Right atrium auricular region (tissue), 2 donors: ENCODE results near the gene FN3KRP. TPM values are rescaled to one million over a fixed set of nuclear protein-coding genes. Genes with fewer than 3 reads are reported as not detected.

Experiments used
- DNase-seq: peaks from one replicate; pipeline ENCODE4 v3.0.0-alpha.2; 2019; ENCODE audit warnings: low spot score
- H3K27ac ChIP-seq, 2 donors: fragments of 200-600 bp; sonication (generic); 1 replicate in 1 of 2; 2 replicates in 1 of 2; pipeline ENCODE4 v1.5.1; 2016 to 2019
- H3K27me3 ChIP-seq, 2 donors: fragments of 200-600 bp; sonication (generic); one replicate each; pipeline versions ENCODE4 v1.5.1 to v1.6.0; 2017 to 2019
- H3K36me3 ChIP-seq: fragments of 200-600 bp; sonication (generic); one replicate; pipeline ENCODE4 v1.5.1; 2016
- H3K4me1 ChIP-seq, 2 donors: fragments of 200-600 bp; sonication (generic); one replicate each; pipeline versions ENCODE4 v1.5.1 to v1.6.0; 2017 to 2019
- H3K4me3 ChIP-seq, 2 donors: fragments of 200-600 bp; sonication (generic); 1 replicate in 1 of 2; 2 replicates in 1 of 2; pipeline ENCODE4 v1.5.1; 2017 to 2019; ENCODE audit warnings: mild to moderate bottlenecking in 1 of 2, moderate library complexity in 1 of 2
- H3K9me3 ChIP-seq, 2 donors: fragments of 200-600 bp; sonication (generic); one replicate each; pipeline ENCODE4 v1.5.1; 2019
- total RNA-seq, 2 donors: library from RNA; depleted of rRNA; stranded (reverse); fragments of >200 nt; gene quantifications; one replicate each; pipeline ENCODE4 v1.1.0, GENCODE V29; 2016
- TF ChIP-seq, protein P1 (sequence below), 2 donors: fragments of 200-600 bp; sonication (generic); IDR thresholded peaks; one replicate each; pipeline ENCODE4 v1.5.1; 2019; ENCODE audit warnings: antibody characterized with exemption in 2 of 2

Gene FN3KRP
- total RNA-seq, 2 donors from 2014 or later: 6.1 TPM

DNA sequence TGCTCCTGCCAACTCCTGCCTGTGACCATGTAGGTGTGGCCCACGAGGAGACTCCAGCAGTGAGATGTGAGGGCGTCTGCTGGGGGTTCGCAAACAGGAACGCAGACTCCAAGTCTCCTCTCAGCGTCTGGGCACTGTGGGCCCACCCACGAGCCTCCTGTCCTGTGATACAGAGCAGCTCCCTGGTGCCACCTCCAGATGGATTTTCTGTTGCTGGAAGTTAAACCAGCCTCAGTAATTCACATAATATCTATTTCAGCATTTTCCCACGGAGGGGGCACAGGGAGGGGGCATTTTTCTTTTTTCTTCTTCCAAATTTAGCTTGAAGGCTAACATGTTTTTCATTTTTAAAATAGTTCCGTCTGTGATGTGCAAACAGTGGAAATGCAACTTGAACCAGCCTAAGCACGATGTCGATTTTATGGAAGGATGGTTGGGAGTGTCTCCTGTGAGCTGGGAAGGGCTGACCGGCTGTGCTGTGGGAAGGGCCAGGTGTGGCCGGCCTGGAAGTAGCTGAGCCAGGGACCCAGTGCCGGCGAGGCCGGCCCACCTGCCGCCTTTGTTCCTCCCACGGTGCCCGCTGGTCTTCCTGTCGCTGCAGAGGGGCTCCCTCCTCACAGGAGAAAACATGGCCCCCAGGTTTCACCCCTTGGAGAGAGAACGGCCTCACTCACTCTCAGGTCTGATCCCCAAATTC is 14.1 kb upstream of the FN3KRP start:
- Histone ChIP-seq H3K27me3 (no peaks in the 10 kb centered on the region), H3K4me3 (no peak overlapping the region), H3K27ac (no peak overlapping the region), H3K36me3 (no peaks in the 10 kb centered on the region), H3K4me1 (peaks cover 0 to 14% of the 10 kb centered on the region in 2 donors), H3K9me3 (no peaks in the 10 kb centered on the region)
- no peak for DNase-seq
- TF ChIP-seq, protein P1, sequence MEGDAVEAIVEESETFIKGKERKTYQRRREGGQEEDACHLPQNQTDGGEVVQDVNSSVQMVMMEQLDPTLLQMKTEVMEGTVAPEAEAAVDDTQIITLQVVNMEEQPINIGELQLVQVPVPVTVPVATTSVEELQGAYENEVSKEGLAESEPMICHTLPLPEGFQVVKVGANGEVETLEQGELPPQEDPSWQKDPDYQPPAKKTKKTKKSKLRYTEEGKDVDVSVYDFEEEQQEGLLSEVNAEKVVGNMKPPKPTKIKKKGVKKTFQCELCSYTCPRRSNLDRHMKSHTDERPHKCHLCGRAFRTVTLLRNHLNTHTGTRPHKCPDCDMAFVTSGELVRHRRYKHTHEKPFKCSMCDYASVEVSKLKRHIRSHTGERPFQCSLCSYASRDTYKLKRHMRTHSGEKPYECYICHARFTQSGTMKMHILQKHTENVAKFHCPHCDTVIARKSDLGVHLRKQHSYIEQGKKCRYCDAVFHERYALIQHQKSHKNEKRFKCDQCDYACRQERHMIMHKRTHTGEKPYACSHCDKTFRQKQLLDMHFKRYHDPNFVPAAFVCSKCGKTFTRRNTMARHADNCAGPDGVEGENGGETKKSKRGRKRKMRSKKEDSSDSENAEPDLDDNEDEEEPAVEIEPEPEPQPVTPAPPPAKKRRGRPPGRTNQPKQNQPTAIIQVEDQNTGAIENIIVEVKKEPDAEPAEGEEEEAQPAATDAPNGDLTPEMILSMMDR (IDR thresholded peaks at IDR 0.05): no peak

DNA sequence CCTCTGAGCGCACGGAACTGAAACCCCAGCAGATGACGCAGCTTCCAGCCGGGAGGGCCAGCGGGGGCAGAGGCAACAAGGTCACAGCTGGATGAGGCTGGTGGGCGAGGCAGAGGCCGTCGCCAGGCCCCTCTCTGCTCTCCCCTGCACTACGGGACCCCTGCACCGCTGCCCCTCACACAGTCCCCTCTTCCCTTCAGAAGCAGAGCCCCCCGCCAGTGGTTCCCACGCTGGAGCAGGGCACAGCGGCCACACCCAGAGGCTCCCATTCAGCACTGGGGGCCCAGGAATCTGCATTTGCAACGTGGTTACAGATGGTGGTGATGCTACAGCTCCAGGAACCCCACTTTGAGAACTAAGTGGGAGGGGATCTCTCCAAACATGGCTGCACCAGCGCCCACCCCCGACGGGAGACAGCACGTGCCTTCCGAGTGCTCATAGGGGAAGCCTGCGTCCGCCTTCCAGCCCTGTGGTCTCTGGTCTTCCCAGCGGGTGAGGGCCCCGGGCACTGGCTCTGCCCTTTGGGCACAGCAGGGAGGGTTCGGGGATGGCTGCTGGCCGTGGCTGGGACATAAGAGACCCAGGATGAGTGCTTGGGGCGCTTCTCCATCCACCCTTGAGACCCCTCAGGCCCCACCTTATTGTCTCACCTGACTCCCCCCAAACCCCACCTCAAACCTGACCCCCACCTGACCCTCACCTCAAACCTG is 13.3 kb upstream of the FN3KRP start:
- no peaks in the 10 kb centered on the region for H3K9me3 ChIP-seq

DNA sequence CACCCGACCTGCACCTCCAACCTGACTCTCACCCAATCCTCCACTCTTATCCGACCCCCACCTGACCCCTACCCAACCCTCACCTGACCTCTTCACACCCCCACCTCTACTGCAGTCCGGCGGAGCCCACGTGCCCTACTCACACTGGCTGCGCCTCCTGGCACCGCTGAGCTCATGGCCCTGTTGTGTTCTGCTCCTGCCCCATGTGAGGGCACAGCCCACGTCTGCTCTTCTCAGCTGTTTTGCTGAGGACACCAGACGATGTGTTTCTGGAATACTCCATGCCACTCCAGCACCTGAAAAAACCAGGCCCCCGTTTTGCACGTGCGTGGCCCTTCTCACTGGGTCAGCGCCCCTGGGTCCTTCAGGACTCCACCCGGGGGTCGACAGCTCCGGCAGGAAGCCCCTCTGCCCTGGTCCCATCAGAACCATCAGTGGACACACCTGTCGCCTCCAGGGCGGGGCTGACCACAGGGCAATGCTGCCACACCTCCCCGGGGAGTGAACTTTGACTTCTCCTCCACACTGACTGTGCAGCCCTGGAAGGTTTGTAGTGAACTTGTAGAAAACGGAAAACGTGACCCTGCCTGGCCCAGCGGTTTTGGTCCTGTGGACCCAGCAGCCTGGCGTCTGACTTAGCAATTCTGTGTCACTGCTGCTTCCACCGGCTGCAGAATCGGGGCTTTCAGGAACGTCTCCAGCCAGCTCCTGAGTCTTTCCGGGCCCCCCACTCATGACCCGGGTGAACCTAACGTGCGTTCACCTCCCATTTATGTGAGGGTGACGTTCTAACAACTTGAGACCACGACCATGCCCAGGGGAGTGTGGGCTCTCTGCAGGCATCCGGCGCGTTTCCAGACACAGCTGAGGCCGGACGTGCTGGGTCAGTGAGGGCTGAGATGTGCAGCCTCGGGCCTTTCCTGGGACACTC is 12.3 kb upstream of the FN3KRP start:
- TF ChIP-seq, protein P1 (IDR thresholded peaks at IDR 0.05): no peak
- no peak overlapping the region for H3K27ac ChIP-seq
- no peaks in the 10 kb centered on the region for H3K27me3 ChIP-seq
- peaks cover 0 to 5% of the 10 kb centered on the region in 2 donors for H3K4me1 ChIP-seq
- no peak overlapping the region for H3K4me3 ChIP-seq
- no peaks in the 10 kb centered on the region for H3K36me3 ChIP-seq
- no peak for DNase-seq
- H3K9me3 ChIP-seq: no peaks in the 10 kb centered on the region

More for the DNA sequence above, 13.3 kb upstream of the FN3KRP start:
- no peak for DNase-seq
- no peak overlapping the region for H3K27ac ChIP-seq
- peaks cover 0 to 8% of the 10 kb centered on the region in 2 donors for H3K4me1 ChIP-seq
- TF ChIP-seq, protein P1 (IDR thresholded peaks at IDR 0.05): no peak
- no peaks in the 10 kb centered on the region for H3K27me3 ChIP-seq
- no peaks in the 10 kb centered on the region for H3K36me3 ChIP-seq
- H3K4me3 ChIP-seq: no peak overlapping the region

DNA sequence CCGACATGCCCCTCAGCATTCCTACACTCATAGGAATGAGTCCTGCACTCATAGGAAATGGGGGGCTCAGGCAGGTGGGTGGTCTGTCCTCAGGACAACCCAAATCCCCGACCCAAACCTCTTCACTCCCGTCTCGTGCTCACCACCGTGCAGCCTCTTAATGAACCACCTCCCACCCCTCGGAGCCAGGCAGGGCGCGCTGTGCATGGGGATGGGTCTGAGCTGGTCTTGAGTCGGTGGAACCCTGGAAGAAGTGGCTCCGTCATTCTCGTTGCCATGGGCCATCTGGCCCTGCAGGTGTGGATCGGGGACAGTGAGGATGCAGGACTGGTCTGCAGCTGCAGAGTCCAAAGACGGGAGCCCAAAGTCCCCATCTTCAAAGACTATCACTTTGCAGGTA is 11.6 kb upstream of the FN3KRP start:
- Histone ChIP-seq H3K4me1 (no peaks in the 10 kb centered on the region), H3K9me3 (no peaks in the 10 kb centered on the region), H3K27me3 (no peaks in the 10 kb centered on the region), H3K27ac (no peak overlapping the region), H3K4me3 (no peak overlapping the region), H3K36me3 (no peaks in the 10 kb centered on the region)
- DNase-seq: no peak
- TF ChIP-seq, protein P1 (IDR thresholded peaks at IDR 0.05): no peak

DNA sequence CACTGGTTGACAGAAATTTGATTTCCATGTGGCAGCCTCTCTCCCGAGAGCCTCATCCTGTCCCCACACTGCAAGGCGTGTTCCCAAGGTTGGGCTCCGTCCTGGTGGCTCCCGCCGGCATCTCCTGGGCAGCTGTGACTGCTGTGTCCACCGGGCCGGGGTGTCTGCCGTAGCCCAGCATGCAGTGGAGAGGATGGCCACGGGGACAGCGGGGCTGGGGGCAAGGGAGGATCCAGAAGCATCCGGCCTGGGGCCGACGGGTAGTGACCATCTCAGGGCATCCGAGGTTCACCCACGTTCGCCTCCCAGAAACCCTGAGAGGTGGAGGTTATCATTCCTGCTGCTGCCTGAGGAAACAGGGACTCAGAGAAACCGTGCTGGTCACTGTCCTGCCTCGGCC is 10.8 kb upstream of the FN3KRP start:
- Histone ChIP-seq H3K27ac (no peak overlapping the region), H3K4me1 (no peaks in the 10 kb centered on the region), H3K36me3 (no peaks in the 10 kb centered on the region), H3K9me3 (no peaks in the 10 kb centered on the region), H3K4me3 (no peak overlapping the region), H3K27me3 (no peaks in the 10 kb centered on the region)
- TF ChIP-seq, protein P1 (IDR thresholded peaks at IDR 0.05): no peak
- no peak for DNase-seq
